H9 (cell line): ENCODE measurements around the gene PLD2. TPM values are rescaled to one million over a fixed set of nuclear protein-coding genes. Genes with fewer than 3 reads are reported as not detected.

Source experiments
- DNase-seq: peaks from one replicate; pipeline ENCODE4 v3.0.0-alpha.2; 2017
- H2AFZ ChIP-seq: one replicate; pipeline ENCODE4 v1.6.1; 2013; ENCODE audit warnings: mild to moderate bottlenecking, low read length, control low read depth, moderate library complexity
- H2AK5ac ChIP-seq: 2 replicates; pipeline ENCODE4 v1.6.1; 2013; ENCODE audit warnings: low read length, control low read depth, mixed read lengths; ENCODE audit not compliant: insufficient read length
- H2BK120ac ChIP-seq: one replicate; pipeline ENCODE4 v1.6.1; 2013; ENCODE audit warnings: low read depth, mild to moderate bottlenecking, low read length, control low read depth, inconsistent platforms; ENCODE audit not compliant: poor library complexity, severe bottlenecking
- H2BK12ac ChIP-seq: 2 replicates; pipeline ENCODE4 v1.6.1; 2013; ENCODE audit warnings: low read length, control low read depth, mixed read lengths, low read depth; ENCODE audit not compliant: insufficient read length
- H2BK15ac ChIP-seq: 2 replicates; pipeline ENCODE4 v1.6.1; 2013; ENCODE audit warnings: low read depth, low read length, control low read depth
- H2BK20ac ChIP-seq: one replicate; pipeline ENCODE4 v1.6.1; 2013; ENCODE audit warnings: low read depth, mild to moderate bottlenecking, low read length, control low read depth, inconsistent platforms; ENCODE audit not compliant: poor library complexity, severe bottlenecking
- H2BK5ac ChIP-seq: 2 replicates; pipeline ENCODE4 v1.6.1; 2013; ENCODE audit warnings: low read length, control low read depth, mixed read lengths; ENCODE audit not compliant: insufficient read length
- H3K14ac ChIP-seq: 2 replicates; pipeline ENCODE4 v1.6.1; 2013; ENCODE audit warnings: low read length, control low read depth; ENCODE audit not compliant: insufficient read depth
- H3K18ac ChIP-seq: 2 replicates; pipeline ENCODE4 v1.6.1; 2013; ENCODE audit warnings: low read depth, mild to moderate bottlenecking, mixed read lengths, low read length, control low read depth; ENCODE audit not compliant: insufficient read length
- H3K23ac ChIP-seq: 2 replicates; pipeline ENCODE4 v1.6.1; 2013; ENCODE audit warnings: low read length, control low read depth, mixed read lengths, low read depth; ENCODE audit not compliant: insufficient read length
- H3K23me2 ChIP-seq: 2 replicates; pipeline ENCODE4 v1.6.1; 2013; ENCODE audit warnings: low read depth, mild to moderate bottlenecking, mixed read lengths, low read length, control low read depth; ENCODE audit not compliant: insufficient read length, poor library complexity, severe bottlenecking
- H3K27ac ChIP-seq: 2 replicates; pipeline ENCODE4 v1.5.1; 2013; ENCODE audit warnings: low read length, control low read depth, mixed read lengths, low read depth; ENCODE audit not compliant: insufficient read length
- H3K27me3 ChIP-seq: 2 replicates; pipeline ENCODE4 v1.6.1; 2013; ENCODE audit warnings: low read length, control low read depth, inconsistent platforms; ENCODE audit not compliant: insufficient read depth
- H3K4ac ChIP-seq: 2 replicates; pipeline ENCODE4 v1.6.1; 2013; ENCODE audit warnings: low read depth, mild to moderate bottlenecking, control low read depth, inconsistent platforms, low read length, moderate library complexity
- H3K4me1 ChIP-seq: 2 replicates; pipeline ENCODE4 v1.6.1; 2013; ENCODE audit warnings: low read length, control low read depth, inconsistent platforms; ENCODE audit not compliant: insufficient read depth
- H3K4me2 ChIP-seq: 2 replicates; pipeline ENCODE4 v1.6.1; 2013; ENCODE audit warnings: low read length, control low read depth, mixed read lengths; ENCODE audit not compliant: insufficient read length, insufficient read depth
- H3K56ac ChIP-seq: 2 replicates; pipeline ENCODE4 v1.6.1; 2013; ENCODE audit warnings: low read depth, mild to moderate bottlenecking, mixed read lengths, low read length, control low read depth; ENCODE audit not compliant: insufficient read length
- H3K79me1 ChIP-seq: 2 replicates; pipeline ENCODE4 v1.6.1; 2013; ENCODE audit warnings: low read depth, mild to moderate bottlenecking, moderate library complexity, low read length, control low read depth, inconsistent platforms; ENCODE audit not compliant: insufficient read depth, poor library complexity, severe bottlenecking
- H3K79me2 ChIP-seq: 2 replicates; pipeline ENCODE4 v1.6.1; 2013; ENCODE audit warnings: low read length, control low read depth, inconsistent platforms; ENCODE audit not compliant: insufficient read depth
- H3K9ac ChIP-seq: 2 replicates; pipeline ENCODE4 v1.6.1; 2013; ENCODE audit warnings: low read length, control low read depth, mixed read lengths; ENCODE audit not compliant: insufficient read length; ENCODE audit errors: extremely low read depth
- H3K9me3 ChIP-seq: one replicate; pipeline ENCODE4 v1.6.1; 2013; ENCODE audit warnings: low read depth, low read length, inconsistent platforms; ENCODE audit not compliant: control insufficient read depth
- H3T11ph ChIP-seq: one replicate; pipeline ENCODE4 v1.6.1; 2013; ENCODE audit warnings: mild to moderate bottlenecking, low read length, control low read depth, inconsistent platforms
- H4K20me1 ChIP-seq: one replicate; pipeline ENCODE4 v1.6.1; 2013; ENCODE audit not compliant: control insufficient read depth, insufficient read length, insufficient read depth
- H4K5ac ChIP-seq: 2 replicates; pipeline ENCODE4 v1.6.1; 2013; ENCODE audit warnings: low read depth, mild to moderate bottlenecking, mixed read lengths, low read length, control low read depth; ENCODE audit not compliant: insufficient read length
- H4K8ac ChIP-seq: replicated peaks from 2 replicates; pipeline ENCODE4 v1.6.1; 2013; ENCODE audit warnings: low read length, control low read depth, mixed read lengths, low read depth; ENCODE audit not compliant: insufficient read length
- H4K91ac ChIP-seq: 2 replicates; pipeline ENCODE4 v1.6.1; 2013; ENCODE audit warnings: low read depth, mild to moderate bottlenecking, moderate library complexity, mixed read lengths, low read length, control low read depth; ENCODE audit not compliant: insufficient read length
- H3K27ac Mint-ChIP-seq, 3 experiments: 2 replicates in 2 of 3; 3 replicates in 1 of 3; pipeline ENCODE4 v1.8.0; 2020 to 2021; ENCODE audit warnings: mixed read lengths in 3 of 3, mild to moderate bottlenecking in 1 of 3, moderate library complexity in 1 of 3
- H3K27me3 Mint-ChIP-seq: 2 replicates; pipeline ENCODE4 v1.8.0; 2021; ENCODE audit warnings: low read depth, mild to moderate bottlenecking, moderate library complexity, mixed read lengths
- H3K36me3 Mint-ChIP-seq, 3 experiments: 2 replicates in 2 of 3; 3 replicates in 1 of 3; pipeline ENCODE4 v1.8.0; 2020 to 2021; ENCODE audit warnings: low read depth in 3 of 3, mixed read lengths in 3 of 3; ENCODE audit not compliant: insufficient read depth in 1 of 3
- H3K4me1 Mint-ChIP-seq, 2 experiments: 2 replicates each; pipeline ENCODE4 v1.8.0; 2020; ENCODE audit warnings: mixed read lengths in 2 of 2
- H3K4me3 Mint-ChIP-seq, 2 experiments: 2 replicates in 1 of 2; 3 replicates in 1 of 2; pipeline ENCODE4 v1.8.0; 2020 to 2021; ENCODE audit warnings: mild to moderate bottlenecking in 2 of 2, mixed read lengths in 2 of 2, moderate library complexity in 1 of 2
- H3K9me3 Mint-ChIP-seq, 2 experiments: 2 replicates in 1 of 2; 3 replicates in 1 of 2; pipeline ENCODE4 v1.8.0; 2020; ENCODE audit warnings: mild to moderate bottlenecking in 2 of 2, mixed read lengths in 2 of 2, moderate library complexity in 1 of 2
- WGBS: extraction: QIAGEN DNeasy Blood & Tissue Kit; methylation state at CpG from one replicate; pipeline ENCODE4 v1.1.7; 2013; ENCODE audit warnings: missing lambda C conversion rate, low lambda C conversion rate, mixed read lengths; ENCODE audit not compliant: insufficient read length; ENCODE audit errors: extremely low coverage; 5-methylcytosine and 5-hydroxymethylcytosine counted together
- total RNA-seq: library from RNA; stranded (reverse); gene quantifications from 2 replicates; pipeline ENCODE4 v1.2.1, GENCODE V29; 2021
- TF ChIP-seq, protein P1 (sequence below): fragments of 200-600 bp; sonication (generic); conservative IDR thresholded peaks from 3 replicates; pipeline ENCODE4 v1.8.0; 2021; ENCODE audit warnings: antibody characterized with exemption, mild to moderate bottlenecking

PLD2 gene
- total RNA-seq, 1 experiment from 2014 or later = 63.3 TPM

DNA sequence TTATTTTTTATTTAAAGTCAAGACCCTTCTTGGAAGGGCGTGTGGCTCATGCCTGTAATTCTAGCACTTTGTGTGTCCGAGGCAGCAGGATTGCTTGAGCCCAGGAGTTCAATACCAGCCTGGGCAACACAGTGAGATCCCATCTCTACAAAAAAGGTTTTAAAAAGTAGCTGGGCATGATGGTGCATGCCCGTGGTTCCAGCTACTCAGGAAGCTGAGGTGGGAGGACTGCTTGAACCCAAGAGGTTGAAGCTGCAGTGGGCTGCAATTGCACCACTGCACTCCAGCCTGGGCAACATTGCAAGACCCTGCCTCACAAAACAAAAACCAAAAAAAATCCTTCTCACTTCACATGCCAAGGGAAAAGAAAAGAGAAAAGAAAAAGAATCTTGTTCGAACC, 55.8 kb downstream of the PLD2 start:
- no peaks in the 10 kb centered on the region for H3K79me2 ChIP-seq
- H3K4me3 Mint-ChIP-seq = no peak overlapping the region
- H3K18ac ChIP-seq = no peak overlapping the region
- peaks cover 16% of the 10 kb centered on the region; the same call in 1 of the 2 replicates for H3K4me1 ChIP-seq
- H2BK12ac ChIP-seq = no peak overlapping the region
- peaks cover 29 to 32% of the 10 kb centered on the region in 2 experiments for H3K4me1 Mint-ChIP-seq
- H3K9ac ChIP-seq = no peak overlapping the region
- DNase-seq = no peak
- no peak overlapping the region for H2BK15ac ChIP-seq
- peaks cover 0 to 2% (median 0%) of the 10 kb centered on the region in 3 experiments; a peak in 4 of 7 replicates for H3K36me3 Mint-ChIP-seq
- no peak overlapping the region for H3K14ac ChIP-seq
- no peak overlapping the region for H2BK5ac ChIP-seq
- no peak overlapping the region for H3K4ac ChIP-seq
- H3K23me2 ChIP-seq = no peaks in the 10 kb centered on the region
- TF ChIP-seq, protein P1, sequence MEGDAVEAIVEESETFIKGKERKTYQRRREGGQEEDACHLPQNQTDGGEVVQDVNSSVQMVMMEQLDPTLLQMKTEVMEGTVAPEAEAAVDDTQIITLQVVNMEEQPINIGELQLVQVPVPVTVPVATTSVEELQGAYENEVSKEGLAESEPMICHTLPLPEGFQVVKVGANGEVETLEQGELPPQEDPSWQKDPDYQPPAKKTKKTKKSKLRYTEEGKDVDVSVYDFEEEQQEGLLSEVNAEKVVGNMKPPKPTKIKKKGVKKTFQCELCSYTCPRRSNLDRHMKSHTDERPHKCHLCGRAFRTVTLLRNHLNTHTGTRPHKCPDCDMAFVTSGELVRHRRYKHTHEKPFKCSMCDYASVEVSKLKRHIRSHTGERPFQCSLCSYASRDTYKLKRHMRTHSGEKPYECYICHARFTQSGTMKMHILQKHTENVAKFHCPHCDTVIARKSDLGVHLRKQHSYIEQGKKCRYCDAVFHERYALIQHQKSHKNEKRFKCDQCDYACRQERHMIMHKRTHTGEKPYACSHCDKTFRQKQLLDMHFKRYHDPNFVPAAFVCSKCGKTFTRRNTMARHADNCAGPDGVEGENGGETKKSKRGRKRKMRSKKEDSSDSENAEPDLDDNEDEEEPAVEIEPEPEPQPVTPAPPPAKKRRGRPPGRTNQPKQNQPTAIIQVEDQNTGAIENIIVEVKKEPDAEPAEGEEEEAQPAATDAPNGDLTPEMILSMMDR = no peak
- no peaks in the 10 kb centered on the region for H3K79me1 ChIP-seq
- H3K56ac ChIP-seq = no peak overlapping the region
- H2BK20ac ChIP-seq = no peak overlapping the region
- no peak overlapping the region for H2AFZ ChIP-seq
- no peaks in the 10 kb centered on the region for H4K20me1 ChIP-seq
- no peak overlapping the region for H3K4me2 ChIP-seq
- H2BK120ac ChIP-seq = no peak overlapping the region
- no peak overlapping the region for H3K23ac ChIP-seq
- H3K27ac ChIP-seq = no peak overlapping the region
- WGBS = no CpG with 5 or more reads among the region's 4 CpGs
- H3K27me3 ChIP-seq = no peaks in the 10 kb centered on the region
- peak overlapping the region in 1 of 3 experiments; percentile 46; a peak in 2 of 7 replicates for H3K27ac Mint-ChIP-seq
- no peak overlapping the region for H4K8ac ChIP-seq
- no peak overlapping the region for H4K91ac ChIP-seq
- no peak overlapping the region for H3T11ph ChIP-seq
- H3K9me3 ChIP-seq = no peaks in the 10 kb centered on the region
- no peak overlapping the region for H4K5ac ChIP-seq
- no peak overlapping the region for H2AK5ac ChIP-seq
- H3K9me3 Mint-ChIP-seq = no peaks in the 10 kb centered on the region
- H3K27me3 Mint-ChIP-seq = no peaks in the 10 kb centered on the region
